ENCODE data around the gene PDE6G. TPM values are rescaled to one million over a fixed set of nuclear protein-coding genes. Genes with fewer than 3 reads are reported as not detected.
"Not testable (repeated sequence)": the region's sequence is repeated elsewhere in the genome, so short reads cannot be mapped to it uniquely, and the experiment has no call there.

PDE6G gene
- total and polyA plus RNA-seq, 2 donors (not counting 3 experiments of a cell fraction or from before 2014, with no cell fraction given) = 1.8 to 3.7 TPM

GRCh38 chr17:81621494-81622130 lies 34.7 kb downstream of the PDE6G start:
- H4K20me1 ChIP-seq (replicated peaks; ENCODE audit: control insufficient read depth, extremely low read depth, insufficient read depth, low read length) = peaks cover 3% of the 10 kb centered on the region
- H3K4me1 ChIP-seq (ENCODE audit: control insufficient read depth, extremely low read depth, insufficient read depth, low read length) = no peaks in the 10 kb centered on the region
- no peak overlapping the region for H3K4me3 ChIP-seq (replicated peaks in 1 of 3; ENCODE audit: insufficient read depth in 1 of 3, low read depth in 1 of 3, low read length in 3 of 3)
- TF ChIP-seq JUN (IDR thresholded peaks at IDR 0.05; ENCODE audit: borderline replicate concordance, insufficient read depth, insufficient read length, low read depth) (no peak), MYC (IDR thresholded peaks at IDR 0.05; ENCODE audit: low read depth, low read length) (no peak), MAX (IDR thresholded peaks at IDR 0.05; ENCODE audit: insufficient read depth, insufficient read length) (no peak), FOS (IDR thresholded peaks at IDR 0.05; ENCODE audit: borderline replicate concordance, insufficient read depth, low read length) (no peak), POLR2AphosphoS5 (IDR thresholded peaks at IDR 0.05; ENCODE audit: insufficient read depth, low read depth, low read length) (no peak), CTCF (IDR thresholded peaks at IDR 0.05; ENCODE audit: extremely low read depth in 1 of 2, insufficient read depth in 1 of 2, low read depth in 1 of 2, low read length in 2 of 2) (no peak), EZH2 (IDR thresholded peaks at IDR 0.05; ENCODE audit: borderline replicate concordance, low read depth, low read length, severe bottlenecking) (no peak), POLR2A (IDR thresholded peaks at IDR 0.05; ENCODE audit: low read depth, low read length) (no peak), GATA2 (IDR thresholded peaks at IDR 0.05; ENCODE audit: insufficient read depth, insufficient read length, low read depth, low read length) (no peak)
- no peak overlapping the region for H2AFZ ChIP-seq (ENCODE audit: low read depth, low read length)
- no peaks in the 10 kb centered on the region for H3K9me3 ChIP-seq (replicated peaks; ENCODE audit: control insufficient read depth, insufficient read depth, low read length)
- H3K9ac ChIP-seq (replicated peaks; ENCODE audit: extremely low read depth, insufficient read depth, low read length) = no peak overlapping the region
- H3K9me1 ChIP-seq (replicated peaks; ENCODE audit: control insufficient read depth, extremely low read depth, insufficient read depth, low read length) = no peaks in the 10 kb centered on the region
- H3K27ac ChIP-seq (ENCODE audit: insufficient read depth, low read depth, low read length) = no peak overlapping the region
- no peaks in the 10 kb centered on the region for H3K27me3 ChIP-seq (ENCODE audit: control insufficient read depth in 2 of 2, insufficient read depth in 2 of 2, low read length in 2 of 2)
- H3K4me2 ChIP-seq (ENCODE audit: insufficient read depth, low read length) = no peak overlapping the region
- H3K79me2 ChIP-seq (ENCODE audit: control insufficient read depth, insufficient read depth, low read length) = peaks cover 50% of the 10 kb centered on the region
- intact Hi-C loops (cut with micrococcal nuclease) = no loop called here
- DNase-seq (ENCODE audit: low read depth, low spot score) (peak; percentile 12), FAIRE-seq (no peak)
- H3K36me3 ChIP-seq (ENCODE audit: control insufficient read depth in 2 of 2, extremely low read depth in 1 of 2, insufficient read depth in 2 of 2, low read length in 2 of 2) = peaks cover 23 to 36% of the 10 kb centered on the region in 2 experiments
- ChIA-PET POLR2A (no interaction called here), CTCF (no interaction called here)
- no TSS peak for BruUV-seq (replicated peaks)
- dilution Hi-C loops (cut with MboI; ENCODE audit: extremely low pct_ligation_motif_present, low sequenced_read_pairs) = no loop called here

DNA sequence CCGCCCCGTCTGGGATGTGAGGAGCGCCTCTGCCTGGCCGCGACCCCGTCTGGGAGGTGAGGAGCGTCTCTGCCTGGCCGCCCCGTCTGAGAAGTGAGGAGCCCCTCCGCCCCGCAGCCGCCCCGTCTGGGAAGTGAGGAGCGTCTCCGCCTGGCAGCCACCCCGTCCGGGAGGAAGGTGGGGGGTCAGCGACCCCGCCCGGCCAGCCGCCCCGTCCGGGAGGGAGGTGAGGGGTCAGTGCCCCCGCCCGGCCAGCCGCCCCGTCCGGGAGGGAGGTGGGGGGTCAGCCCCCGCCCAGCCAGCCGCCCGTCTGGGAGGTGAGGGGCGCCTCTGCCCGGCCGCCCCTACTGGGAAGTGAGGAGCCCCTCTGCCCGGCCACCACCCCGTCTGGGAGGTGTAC lies 38.0 kb downstream of the PDE6G start:
- peaks cover 62% of the 10 kb centered on the region for H3K79me2 ChIP-seq (ENCODE audit: control insufficient read depth, insufficient read depth, low read length)
- POLR2A ChIA-PET; H3K9me1 ChIP-seq (replicated peaks; ENCODE audit: control insufficient read depth, extremely low read depth, insufficient read depth, low read length); H4K20me1 ChIP-seq (replicated peaks; ENCODE audit: control insufficient read depth, extremely low read depth, insufficient read depth, low read length); DNase-seq (ENCODE audit: low read depth, low spot score); H3K4me1 ChIP-seq (ENCODE audit: control insufficient read depth, extremely low read depth, insufficient read depth, low read length); H3K4me2 ChIP-seq (ENCODE audit: insufficient read depth, low read length); intact Hi-C loops (cut with micrococcal nuclease); FAIRE-seq; H3K9me3 ChIP-seq (replicated peaks; ENCODE audit: control insufficient read depth, insufficient read depth, low read length); H3K27me3 ChIP-seq (ENCODE audit: control insufficient read depth in 2 of 2, insufficient read depth in 2 of 2, low read length in 2 of 2); H2AFZ ChIP-seq (ENCODE audit: low read depth, low read length); dilution Hi-C loops (cut with MboI; ENCODE audit: extremely low pct_ligation_motif_present, low sequenced_read_pairs); CTCF ChIA-PET; H3K4me3 ChIP-seq (replicated peaks in 1 of 3; ENCODE audit: insufficient read depth in 1 of 3, low read depth in 1 of 3, low read length in 3 of 3); H3K27ac ChIP-seq (ENCODE audit: insufficient read depth, low read depth, low read length); H3K9ac ChIP-seq (replicated peaks; ENCODE audit: extremely low read depth, insufficient read depth, low read length); BruUV-seq (replicated peaks): not testable (repeated sequence)
- peaks cover 29 to 31% of the 10 kb centered on the region in 2 experiments for H3K36me3 ChIP-seq (ENCODE audit: control insufficient read depth in 2 of 2, extremely low read depth in 1 of 2, insufficient read depth in 2 of 2, low read length in 2 of 2)

Data from endothelial cell of umbilical vein (primary cell).